Stimulated activated naive CD8-positive, alpha-beta T cell treated with anti-CD3 and anti-CD28 coated beads, Interleukin-15, amount 100 ng/mL, for 72 hours (primary cell): Measurements from ENCODE around the gene CARD19.

Experiments
- ATAC-seq: fragments of 150-1000 bp; cut with Tn5 transposase; 2 replicates; pipeline ENCODE4 v1.10.0; 2021; ENCODE audit warnings: mild to moderate bottlenecking, moderate library complexity
- DNase-seq, 2 donors: peaks; one replicate each; pipeline ENCODE4 v3.0.0; 2021 to 2022
- H3K27ac Mint-ChIP-seq, 2 donors: one replicate each; pipeline ENCODE4 v1.8.0; 2022; ENCODE audit warnings: mild to moderate bottlenecking in 2 of 2, mixed read lengths in 2 of 2, moderate library complexity in 2 of 2
- H3K27me3 Mint-ChIP-seq: one replicate; pipeline ENCODE4 v1.8.0; 2022; ENCODE audit warnings: mixed read lengths
- H3K4me1 Mint-ChIP-seq: one replicate; pipeline ENCODE4 v1.8.0; 2022; ENCODE audit warnings: mild to moderate bottlenecking, mixed read lengths
- H3K4me3 Mint-ChIP-seq, 2 donors: one replicate each; pipeline ENCODE4 v1.8.0; 2022; ENCODE audit warnings: mild to moderate bottlenecking in 2 of 2, mixed read lengths in 2 of 2, moderate library complexity in 1 of 2
- H3K9me3 Mint-ChIP-seq, 2 donors: one replicate each; pipeline ENCODE4 v1.8.0; 2022; ENCODE audit warnings: mixed read lengths in 2 of 2

The CARD19 gene

GRCh38 chr9:93091056-93091452 is 5.0 kb upstream of the CARD19 start:
- Mint-ChIP-seq H3K27ac (peak overlapping the region; percentile 62 to 86), H3K4me3 (peak overlapping the region; percentile 43 to 65), H3K27me3 (no peaks in the 10 kb centered on the region), H3K4me1 (peaks cover 85% of the 10 kb centered on the region), H3K9me3 (peaks cover 12 to 16% of the 10 kb centered on the region in 2 donors)
- DNase-seq = no peak
- no peak for ATAC-seq

- Mint-ChIP-seq H3K4me1 (peaks cover 83% of the 10 kb centered on the region), H3K9me3 (peaks cover 12 to 16% of the 10 kb centered on the region in 2 donors), H3K4me3 (peak overlapping the region; percentile 43 to 65), H3K27me3 (no peaks in the 10 kb centered on the region), H3K27ac (peak overlapping the region; percentile 67 to 86)
- ATAC-seq = peak; percentile 62
- peak; percentile 69 to 83 for DNase-seq
Measured at GRCh38 chr9:93091453-93092081, 4.5 kb upstream of the CARD19 start.

- peaks cover 85% of the 10 kb centered on the region for H3K4me1 Mint-ChIP-seq
- DNase-seq (no peak), ATAC-seq (no peak)
- peak overlapping the region; percentile 1 to 13 for H3K4me3 Mint-ChIP-seq
- peak overlapping the region in 1 of 2 donors; percentile 86 for H3K27ac Mint-ChIP-seq
- H3K27me3 Mint-ChIP-seq = no peaks in the 10 kb centered on the region
- H3K9me3 Mint-ChIP-seq = peaks cover 12 to 16% of the 10 kb centered on the region in 2 donors
Measured at GRCh38 chr9:93092251-93092991, 3.6 kb upstream of the CARD19 start.

- no peak for DNase-seq
- Mint-ChIP-seq H3K27ac (peak overlapping the region in 1 of 2 donors; percentile 70), H3K4me3 (peak overlapping the region; percentile 63 to 92), H3K9me3 (peaks cover 12 to 16% of the 10 kb centered on the region in 2 donors), H3K27me3 (no peaks in the 10 kb centered on the region), H3K4me1 (peaks cover 85% of the 10 kb centered on the region)
- no peak for ATAC-seq
Measured at GRCh38 chr9:93093127-93093876, 2.7 kb upstream of the CARD19 start.

GRCh38 chr9:93093877-93094657 is 1.9 kb upstream of the CARD19 start:
- Mint-ChIP-seq H3K4me1 (peaks cover 85% of the 10 kb centered on the region), H3K9me3 (peaks cover 12 to 16% of the 10 kb centered on the region in 2 donors), H3K4me3 (peak overlapping the region; percentile 89 to 92), H3K27me3 (no peaks in the 10 kb centered on the region), H3K27ac (peak overlapping the region; percentile 94 to 97)
- DNase-seq (no peak), ATAC-seq (no peak)

- ATAC-seq (no peak), DNase-seq (peak in 1 of 2 donors; percentile 35)
- Mint-ChIP-seq H3K27me3 (no peaks in the 10 kb centered on the region), H3K9me3 (peaks cover 12 to 16% of the 10 kb centered on the region in 2 donors), H3K27ac (peak overlapping the region; percentile 94 to 97), H3K4me1 (peaks cover 85% of the 10 kb centered on the region), H3K4me3 (peak overlapping the region; percentile 89 to 92)
Measured at GRCh38 chr9:93094658-93095204, 1.3 kb upstream of the CARD19 start.

- peak overlapping the region; percentile 89 to 92 for H3K4me3 Mint-ChIP-seq
- peaks cover 7 to 16% of the 10 kb centered on the region in 2 donors for H3K9me3 Mint-ChIP-seq
- peak overlapping the region; percentile 94 to 97 for H3K27ac Mint-ChIP-seq
- no peaks in the 10 kb centered on the region for H3K27me3 Mint-ChIP-seq
- H3K4me1 Mint-ChIP-seq = peaks cover 81% of the 10 kb centered on the region
- DNase-seq (peak; percentile 100), ATAC-seq (peak; percentile 81)
Measured at GRCh38 chr9:93095205-93096130, 549 bp upstream of the CARD19 start.

- Mint-ChIP-seq H3K27me3 (no peaks in the 10 kb centered on the region), H3K4me1 (peaks cover 67% of the 10 kb centered on the region), H3K4me3 (peak overlapping the region; percentile 88 to 93), H3K27ac (peak overlapping the region; percentile 61 to 86), H3K9me3 (peaks cover 0 to 5% of the 10 kb centered on the region in 2 donors)
- ATAC-seq (no peak), DNase-seq (no peak)
Measured at GRCh38 chr9:93096811-93097382, 880 bp downstream of the CARD19 start.

GRCh38 chr9:93097511-93098201 is 1.6 kb downstream of the CARD19 start:
- H3K4me1 Mint-ChIP-seq = peaks cover 66% of the 10 kb centered on the region
- no peaks in the 10 kb centered on the region for H3K9me3 Mint-ChIP-seq
- no peaks in the 10 kb centered on the region for H3K27me3 Mint-ChIP-seq
- H3K4me3 Mint-ChIP-seq = peak overlapping the region; percentile 88 to 93
- DNase-seq = no peak
- peak overlapping the region; percentile 86 for H3K27ac Mint-ChIP-seq
- ATAC-seq = no peak

- ATAC-seq (peak; percentile 45), DNase-seq (peak; percentile 67 to 81)
- H3K27me3 Mint-ChIP-seq = no peaks in the 10 kb centered on the region
- peak overlapping the region; percentile 88 to 93 for H3K4me3 Mint-ChIP-seq
- H3K9me3 Mint-ChIP-seq = peaks cover 1 to 2% of the 10 kb centered on the region in 2 donors
- H3K4me1 Mint-ChIP-seq = peaks cover 66% of the 10 kb centered on the region
- peak overlapping the region; percentile 29 to 86 for H3K27ac Mint-ChIP-seq
Measured at GRCh38 chr9:93098236-93098946, 2.4 kb downstream of the CARD19 start.

GRCh38 chr9:93099551-93100275 is 3.7 kb downstream of the CARD19 start:
- ATAC-seq (no peak), DNase-seq (no peak)
- Mint-ChIP-seq H3K4me1 (peaks cover 57% of the 10 kb centered on the region), H3K4me3 (peak overlapping the region in 1 of 2 donors; percentile 42), H3K27ac (no peak overlapping the region), H3K9me3 (peaks cover 12 to 14% of the 10 kb centered on the region in 2 donors), H3K27me3 (no peaks in the 10 kb centered on the region)

- DNase-seq (no peak), ATAC-seq (no peak)
- H3K27ac Mint-ChIP-seq = peak overlapping the region in 1 of 2 donors; percentile 8
- H3K27me3 Mint-ChIP-seq = no peaks in the 10 kb centered on the region
- H3K4me1 Mint-ChIP-seq = peaks cover 51% of the 10 kb centered on the region
- H3K9me3 Mint-ChIP-seq = peaks cover 14 to 15% of the 10 kb centered on the region in 2 donors
- no peak overlapping the region for H3K4me3 Mint-ChIP-seq
Measured at GRCh38 chr9:93100276-93100636, 4.2 kb downstream of the CARD19 start.
